Right atrium auricular region (tissue), 2 donors: Measurements from ENCODE around the gene TBC1D16. TPM values are rescaled to one million over a fixed set of nuclear protein-coding genes. Genes with fewer than 3 reads are reported as not detected.

Experiments used
- DNase-seq: peaks from one replicate; pipeline ENCODE4 v3.0.0-alpha.2; 2019; ENCODE audit warnings: low spot score
- H3K27ac ChIP-seq, 2 donors: fragments of 200-600 bp; sonication (generic); 1 replicate in 1 of 2; 2 replicates in 1 of 2; pipeline ENCODE4 v1.5.1; 2016 to 2019
- H3K27me3 ChIP-seq, 2 donors: fragments of 200-600 bp; sonication (generic); one replicate each; pipeline versions ENCODE4 v1.5.1 to v1.6.0; 2017 to 2019
- H3K36me3 ChIP-seq: fragments of 200-600 bp; sonication (generic); one replicate; pipeline ENCODE4 v1.5.1; 2016
- H3K4me1 ChIP-seq, 2 donors: fragments of 200-600 bp; sonication (generic); one replicate each; pipeline versions ENCODE4 v1.5.1 to v1.6.0; 2017 to 2019
- H3K4me3 ChIP-seq, 2 donors: fragments of 200-600 bp; sonication (generic); 1 replicate in 1 of 2; 2 replicates in 1 of 2; pipeline ENCODE4 v1.5.1; 2017 to 2019; ENCODE audit warnings: mild to moderate bottlenecking in 1 of 2, moderate library complexity in 1 of 2
- H3K9me3 ChIP-seq, 2 donors: fragments of 200-600 bp; sonication (generic); one replicate each; pipeline ENCODE4 v1.5.1; 2019
- CTCF ChIP-seq, 2 donors: fragments of 200-600 bp; sonication (generic); IDR thresholded peaks; one replicate each; pipeline ENCODE4 v1.5.1; 2019; ENCODE audit warnings: antibody characterized with exemption in 2 of 2
- total RNA-seq, 2 donors: library from RNA; depleted of rRNA; stranded (reverse); fragments of >200 nt; gene quantifications; one replicate each; pipeline ENCODE4 v1.1.0, GENCODE V29; 2016

The TBC1D16 gene
- total RNA-seq, 2 donors from 2014 or later = 9.8 to 19.4 TPM

GRCh38 chr17:80009391-80010282 is 26.0 kb downstream of the TBC1D16 start:
- Histone ChIP-seq H3K27me3 (no peaks in the 10 kb centered on the region), H3K36me3 (peaks cover 16% of the 10 kb centered on the region), H3K4me1 (peaks cover 0 to 19% of the 10 kb centered on the region in 2 donors), H3K27ac (no peak overlapping the region), H3K9me3 (no peaks in the 10 kb centered on the region), H3K4me3 (no peak overlapping the region)
- no peak for TF ChIP-seq CTCF (IDR thresholded peaks at IDR 0.05)
- no peak for DNase-seq

GRCh38 chr17:80008848-80009247 is 26.8 kb downstream of the TBC1D16 start:
- no peak for DNase-seq
- H3K27ac ChIP-seq = no peak overlapping the region
- H3K4me3 ChIP-seq = no peak overlapping the region
- no peak for TF ChIP-seq CTCF (IDR thresholded peaks at IDR 0.05)
- H3K27me3 ChIP-seq = no peaks in the 10 kb centered on the region
- peaks cover 16% of the 10 kb centered on the region for H3K36me3 ChIP-seq
- H3K9me3 ChIP-seq = no peaks in the 10 kb centered on the region
- peaks cover 0 to 19% of the 10 kb centered on the region in 2 donors for H3K4me1 ChIP-seq

GRCh38 chr17:80008383-80008840 is 27.3 kb downstream of the TBC1D16 start:
- DNase-seq = peak; percentile 86
- H3K4me3 ChIP-seq = no peak overlapping the region
- no peaks in the 10 kb centered on the region for H3K27me3 ChIP-seq
- no peaks in the 10 kb centered on the region for H3K9me3 ChIP-seq
- H3K36me3 ChIP-seq = peaks cover 14% of the 10 kb centered on the region
- peak; percentile 96 for TF ChIP-seq CTCF (IDR thresholded peaks at IDR 0.05)
- peaks cover 0 to 19% of the 10 kb centered on the region in 2 donors for H3K4me1 ChIP-seq
- H3K27ac ChIP-seq = no peak overlapping the region

DNA sequence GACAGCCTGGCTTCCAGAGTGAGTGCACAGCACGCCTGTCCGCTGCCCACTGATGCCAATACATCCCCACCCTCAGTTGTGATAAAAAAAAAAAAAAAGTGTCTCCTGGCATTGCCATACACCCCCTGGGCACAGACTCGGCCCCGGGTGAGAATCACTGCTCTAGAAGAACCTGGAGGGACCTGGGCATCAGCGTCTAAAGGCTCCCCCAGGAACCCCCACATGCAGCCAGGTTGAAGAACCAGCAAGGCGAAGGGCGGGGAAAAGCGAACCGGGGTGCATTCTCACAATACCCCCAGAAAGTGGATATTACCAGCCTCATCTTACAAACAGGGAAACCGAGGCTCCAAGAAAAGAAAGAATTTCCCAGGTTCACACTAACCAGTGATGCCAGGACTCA is 27.7 kb downstream of the TBC1D16 start:
- no peak for TF ChIP-seq CTCF (IDR thresholded peaks at IDR 0.05)
- no peak for DNase-seq

GRCh38 chr17:80006811-80007752 is 28.6 kb downstream of the TBC1D16 start:
- TF ChIP-seq CTCF (IDR thresholded peaks at IDR 0.05) = no peak
- Histone ChIP-seq H3K27ac (no peak overlapping the region), H3K4me1 (peaks cover 0 to 19% of the 10 kb centered on the region in 2 donors), H3K9me3 (no peaks in the 10 kb centered on the region), H3K36me3 (peaks cover 10% of the 10 kb centered on the region), H3K27me3 (no peaks in the 10 kb centered on the region), H3K4me3 (no peak overlapping the region)
- DNase-seq = no peak

More for the DNA sequence above, 27.7 kb downstream of the TBC1D16 start:
- Histone ChIP-seq H3K27me3 (no peaks in the 10 kb centered on the region), H3K27ac (no peak overlapping the region), H3K4me1 (peaks cover 0 to 19% of the 10 kb centered on the region in 2 donors), H3K9me3 (no peaks in the 10 kb centered on the region), H3K36me3 (peaks cover 10% of the 10 kb centered on the region), H3K4me3 (no peak overlapping the region)
